ENCODE results near the gene SUFU. TPM values are rescaled to one million over a fixed set of nuclear protein-coding genes. Genes with fewer than 3 reads are reported as not detected.

Gene SUFU
- total and polyA plus RNA-seq, 5 donors from 2014 or later, result 2.4 to 17.8 (median 5.0) TPM

GRCh38 chr10:102641402-102641801, 137.6 kb downstream of the SUFU start:
- no peak for DNase-seq

GRCh38 chr10:102641880-102642735, 138.3 kb downstream of the SUFU start:
- H3K36me3 Mint-ChIP-seq, result peaks cover 3% of the 10 kb centered on the region
- peak overlapping the region; percentile 92 for H3K27ac ChIP-seq (ENCODE audit: insufficient read depth, low read length, poor library complexity, severe bottlenecking)
- DNase-seq, result peak; percentile 94 to 97 (median 97)
- H3K9me3 Mint-ChIP-seq, result peaks cover 0 to 2% (median 0%) of the 10 kb centered on the region in 7 donors
- H3K4me1 ChIP-seq (ENCODE audit: control insufficient read depth, insufficient read depth, low read length, poor library complexity, severe bottlenecking), result peaks cover 30% of the 10 kb centered on the region
- peak overlapping the region; percentile 89 to 96 (median 94) for H3K4me3 Mint-ChIP-seq
- peak overlapping the region; percentile 92 to 99 (median 96) for H3K27ac Mint-ChIP-seq
- H3K36me3 ChIP-seq (ENCODE audit: control insufficient read depth, insufficient read depth, low read length), result no peaks in the 10 kb centered on the region
- H3K4me3 ChIP-seq (ENCODE audit: low read depth, low read length), result peak overlapping the region; percentile 83
- ATAC-seq (ENCODE audit: low read depth in 2 of 2), result peak; percentile 73 to 76
- H3K27me3 Mint-ChIP-seq, result no peaks in the 10 kb centered on the region
- no peaks in the 10 kb centered on the region for H3K9me3 ChIP-seq (ENCODE audit: control insufficient read depth in 2 of 2, low read length in 2 of 2)
- no peaks in the 10 kb centered on the region for H3K27me3 ChIP-seq (ENCODE audit: control insufficient read depth, insufficient read depth, low read length)
- peaks cover 0 to 25% (median 10%) of the 10 kb centered on the region in 4 donors for H3K4me1 Mint-ChIP-seq

More at GRCh38 chr10:102641402-102641801, 137.6 kb downstream of the SUFU start:
- Mint-ChIP-seq H3K4me1 (peaks cover 0 to 23% (median 12%) of the 10 kb centered on the region in 4 donors), H3K27ac (peak overlapping the region; percentile 92 to 99 (median 96)), H3K36me3 (peaks cover 3% of the 10 kb centered on the region), H3K9me3 (peaks cover 0 to 2% (median 0%) of the 10 kb centered on the region in 7 donors), H3K4me3 (peak overlapping the region; percentile 89 to 96 (median 93)), H3K27me3 (no peaks in the 10 kb centered on the region)
- no peaks in the 10 kb centered on the region for H3K9me3 ChIP-seq (ENCODE audit: control insufficient read depth in 2 of 2, low read length in 2 of 2)
- no peaks in the 10 kb centered on the region for H3K36me3 ChIP-seq (ENCODE audit: control insufficient read depth, insufficient read depth, low read length)
- peaks cover 23% of the 10 kb centered on the region for H3K4me1 ChIP-seq (ENCODE audit: control insufficient read depth, insufficient read depth, low read length, poor library complexity, severe bottlenecking)
- no peaks in the 10 kb centered on the region for H3K27me3 ChIP-seq (ENCODE audit: control insufficient read depth, insufficient read depth, low read length)
- ATAC-seq (ENCODE audit: low read depth in 2 of 2), result no peak
- peak overlapping the region; percentile 92 for H3K27ac ChIP-seq (ENCODE audit: insufficient read depth, low read length, poor library complexity, severe bottlenecking)
- peak overlapping the region; percentile 83 for H3K4me3 ChIP-seq (ENCODE audit: low read depth, low read length)

GRCh38 chr10:102642736-102643335, 139.1 kb downstream of the SUFU start:
- peaks cover 37% of the 10 kb centered on the region for H3K4me1 ChIP-seq (ENCODE audit: control insufficient read depth, insufficient read depth, low read length, poor library complexity, severe bottlenecking)
- peak overlapping the region; percentile 14 to 96 (median 87) for H3K27ac Mint-ChIP-seq
- no peaks in the 10 kb centered on the region for H3K9me3 ChIP-seq (ENCODE audit: control insufficient read depth in 2 of 2, low read length in 2 of 2)
- DNase-seq, result peak in 2 of 3 donors; percentile 46 to 53
- no peaks in the 10 kb centered on the region for H3K27me3 ChIP-seq (ENCODE audit: control insufficient read depth, insufficient read depth, low read length)
- H3K36me3 Mint-ChIP-seq, result peaks cover 3% of the 10 kb centered on the region
- H3K4me3 ChIP-seq (ENCODE audit: low read depth, low read length), result peak overlapping the region; percentile 74
- no peak for ATAC-seq (ENCODE audit: low read depth in 2 of 2)
- H3K9me3 Mint-ChIP-seq, result peaks cover 0 to 2% (median 0%) of the 10 kb centered on the region in 7 donors
- H3K27me3 Mint-ChIP-seq, result no peaks in the 10 kb centered on the region
- peak overlapping the region; percentile 92 for H3K27ac ChIP-seq (ENCODE audit: insufficient read depth, low read length, poor library complexity, severe bottlenecking)
- peaks cover 2% of the 10 kb centered on the region for H3K36me3 ChIP-seq (ENCODE audit: control insufficient read depth, insufficient read depth, low read length)
- H3K4me3 Mint-ChIP-seq, result peak overlapping the region; percentile 89 to 94 (median 92)
- H3K4me1 Mint-ChIP-seq, result peaks cover 0 to 32% (median 14%) of the 10 kb centered on the region in 4 donors

- Histone ChIP-seq H3K4me1 (ENCODE audit: control insufficient read depth, insufficient read depth, low read length, poor library complexity, severe bottlenecking) (peaks cover 44% of the 10 kb centered on the region), H3K27ac (ENCODE audit: insufficient read depth, low read length, poor library complexity, severe bottlenecking) (peak overlapping the region; percentile 92), H3K4me3 (ENCODE audit: low read depth, low read length) (peak overlapping the region; percentile 74), H3K9me3 (ENCODE audit: control insufficient read depth in 2 of 2, low read length in 2 of 2) (no peaks in the 10 kb centered on the region), H3K36me3 (ENCODE audit: control insufficient read depth, insufficient read depth, low read length) (peaks cover 3% of the 10 kb centered on the region), H3K27me3 (ENCODE audit: control insufficient read depth, insufficient read depth, low read length) (no peaks in the 10 kb centered on the region)
- H3K36me3 Mint-ChIP-seq, result peaks cover 3% of the 10 kb centered on the region
- ATAC-seq (ENCODE audit: low read depth in 2 of 2), result no peak
- peaks cover 0 to 35% (median 20%) of the 10 kb centered on the region in 4 donors for H3K4me1 Mint-ChIP-seq
- peak overlapping the region; percentile 14 to 96 (median 87) for H3K27ac Mint-ChIP-seq
- H3K27me3 Mint-ChIP-seq, result no peaks in the 10 kb centered on the region
- peaks cover 0 to 2% (median 0%) of the 10 kb centered on the region in 7 donors for H3K9me3 Mint-ChIP-seq
- peak overlapping the region; percentile 89 to 94 (median 92) for H3K4me3 Mint-ChIP-seq
- peak; percentile 25 to 39 (median 29) for DNase-seq
Measured at GRCh38 chr10:102643336-102644065, 139.7 kb downstream of the SUFU start.

- Mint-ChIP-seq H3K4me1 (peaks cover 0 to 40% (median 25%) of the 10 kb centered on the region in 4 donors), H3K4me3 (peak within 1 kb of the TSS; percentile 90 to 98 (median 96))
Measured at GRCh38 chr10:102644066-102644645, 140.4 kb downstream of the SUFU start, which contains the start of gene TRIM8. Gene TRIM8 (plus strand): TSS chr10:102644479. CDS start chr10:102644618, 139 bp downstream.

GRCh38 chr10:102644646-102645387, 141.0 kb downstream of the SUFU start:
- Histone ChIP-seq H3K4me1 (ENCODE audit: control insufficient read depth, insufficient read depth, low read length, poor library complexity, severe bottlenecking) (peaks cover 57% of the 10 kb centered on the region), H3K4me3 (ENCODE audit: low read depth, low read length) (peak overlapping the region; percentile 84), H3K27me3 (ENCODE audit: control insufficient read depth, insufficient read depth, low read length) (no peaks in the 10 kb centered on the region), H3K9me3 (ENCODE audit: control insufficient read depth in 2 of 2, low read length in 2 of 2) (no peaks in the 10 kb centered on the region), H3K36me3 (ENCODE audit: control insufficient read depth, insufficient read depth, low read length) (peaks cover 3% of the 10 kb centered on the region), H3K27ac (ENCODE audit: insufficient read depth, low read length, poor library complexity, severe bottlenecking) (peak overlapping the region; percentile 92)
- H3K27me3 Mint-ChIP-seq, result no peaks in the 10 kb centered on the region
- DNase-seq, result peak; percentile 74 to 91 (median 84)
- H3K4me3 Mint-ChIP-seq, result peak overlapping the region; percentile 90 to 98 (median 96)
- H3K9me3 Mint-ChIP-seq, result peaks cover 0 to 2% (median 0%) of the 10 kb centered on the region in 7 donors
- peak overlapping the region; percentile 92 to 98 (median 96) for H3K27ac Mint-ChIP-seq
- ATAC-seq (ENCODE audit: low read depth in 2 of 2), result peak; percentile 49 to 55
- peaks cover 0 to 46% (median 26%) of the 10 kb centered on the region in 4 donors for H3K4me1 Mint-ChIP-seq
- peaks cover 3% of the 10 kb centered on the region for H3K36me3 Mint-ChIP-seq

More at GRCh38 chr10:102644066-102644645, 140.4 kb downstream of the SUFU start, which contains the start of gene TRIM8:
- peaks cover 3% of the 10 kb centered on the region for H3K36me3 ChIP-seq (ENCODE audit: control insufficient read depth, insufficient read depth, low read length)
- H3K27ac Mint-ChIP-seq, result peak within 1 kb of the TSS; percentile 92 to 98 (median 96)
- H3K27ac ChIP-seq (ENCODE audit: insufficient read depth, low read length, poor library complexity, severe bottlenecking), result peak within 1 kb of the TSS; percentile 92
- no peaks in the 10 kb centered on the region for H3K27me3 Mint-ChIP-seq
- H3K27me3 ChIP-seq (ENCODE audit: control insufficient read depth, insufficient read depth, low read length), result no peaks in the 10 kb centered on the region
- peak; percentile 30 to 75 (median 67) for DNase-seq
- ATAC-seq (ENCODE audit: low read depth in 2 of 2), result no peak
- H3K4me3 ChIP-seq (ENCODE audit: low read depth, low read length), result peak within 1 kb of the TSS; percentile 84
- peaks cover 0 to 2% (median 0%) of the 10 kb centered on the region in 7 donors for H3K9me3 Mint-ChIP-seq
- peaks cover 50% of the 10 kb centered on the region for H3K4me1 ChIP-seq (ENCODE audit: control insufficient read depth, insufficient read depth, low read length, poor library complexity, severe bottlenecking)
- no peaks in the 10 kb centered on the region for H3K9me3 ChIP-seq (ENCODE audit: control insufficient read depth in 2 of 2, low read length in 2 of 2)
- H3K36me3 Mint-ChIP-seq, result peaks cover 3% of the 10 kb centered on the region
